Measurements from ENCODE around the gene EML6.

GRCh38 chr2:54955358-54956110 lies 232.1 kb downstream of the EML6 start:
- TF ChIP-seq CTCF (conservative IDR thresholded peaks at IDR 0.05 in 1 of 2, IDR thresholded peaks at IDR 0.05 in 1 of 2; ENCODE audit: low read depth in 1 of 2, low read length in 2 of 2) (no peak), EZH2 (IDR thresholded peaks at IDR 0.05; ENCODE audit: low read length, missing control alignments) (no peak)

Measured in fibroblast of lung (primary cell).